Neural cell (in vitro differentiated cells): ENCODE results near the gene MAGEA6. TPM values are rescaled to one million over a fixed set of nuclear protein-coding genes. Genes with fewer than 3 reads are reported as not detected.
"Not testable (repeated sequence)": the region's sequence is repeated elsewhere in the genome, so short reads cannot be mapped to it uniquely, and the experiment has no call there.

ENCODE experiments used
- H2AFZ ChIP-seq: fragments of 200-600, 300-800 bp; sonication (generic), shearing (Covaris generic); 2 replicates; pipeline ENCODE4 v1.6.0; 2014; ENCODE audit warnings: low read depth, mild to moderate bottlenecking, antibody characterized with exemption, low read length, moderate library complexity
- H3F3A ChIP-seq: fragments of 200-600 bp; shearing (Covaris generic); 2 replicates; pipeline ENCODE4 v1.6.1; 2016; ENCODE audit warnings: mild to moderate bottlenecking, moderate library complexity, mixed read lengths, antibody characterized with exemption, low read length; ENCODE audit not compliant: insufficient read depth, poor library complexity, severe bottlenecking
- H3K27ac ChIP-seq: fragments of 200-600, 300-800 bp; sonication (generic), shearing (Covaris generic); 2 replicates; pipeline ENCODE4 v1.5.1; 2014; ENCODE audit warnings: mild to moderate bottlenecking, low read length, moderate library complexity
- H3K27me3 ChIP-seq: fragments of 300-800, 200-600 bp; sonication (generic), shearing (Covaris generic); 2 replicates; pipeline ENCODE4 v1.6.0; 2014; ENCODE audit warnings: mild to moderate bottlenecking, low read depth, low read length, moderate library complexity; ENCODE audit not compliant: insufficient read depth
- H3K36me3 ChIP-seq: fragments of 300-800, 200-600 bp; sonication (generic), shearing (Covaris generic); 2 replicates; pipeline ENCODE4 v1.5.1; 2014; ENCODE audit warnings: mild to moderate bottlenecking, antibody characterized with exemption, low read length, moderate library complexity; ENCODE audit not compliant: insufficient read depth
- H3K4me2 ChIP-seq: fragments of 300-800, 200-600 bp; sonication (generic), shearing (Covaris generic); 2 replicates; pipeline ENCODE4 v1.6.0; 2014; ENCODE audit warnings: mild to moderate bottlenecking, low read length
- H3K4me3 ChIP-seq: fragments of 300-800, 200-600 bp; sonication (generic), shearing (Covaris generic); 2 replicates; pipeline ENCODE4 v1.5.1; 2014; ENCODE audit warnings: mild to moderate bottlenecking, low read length, moderate library complexity
- H3K79me2 ChIP-seq: fragments of 200-600 bp; shearing (Covaris generic); replicated peaks from 2 replicates; pipeline ENCODE4 v1.6.0; 2014; ENCODE audit warnings: mild to moderate bottlenecking, low read length, moderate library complexity; ENCODE audit not compliant: insufficient read depth
- H3K9ac ChIP-seq: fragments of 300-800, 200-600 bp; sonication (generic), shearing (Covaris generic); 2 replicates; pipeline ENCODE4 v1.6.1; 2016; ENCODE audit warnings: mild to moderate bottlenecking, low read length, mixed read lengths
- H3K9me2 ChIP-seq: fragments of 200-600 bp; shearing (Covaris generic); 2 replicates; pipeline ENCODE4 v1.6.1; 2016; ENCODE audit warnings: mild to moderate bottlenecking, low read length, mixed read lengths; ENCODE audit not compliant: insufficient read depth
- H3K9me3 ChIP-seq: fragments of 200-600, 300-800 bp; sonication (generic), shearing (Covaris generic); 2 replicates; pipeline ENCODE4 v1.6.1; 2016; ENCODE audit warnings: mild to moderate bottlenecking, mixed run types, low read length, moderate library complexity, mixed read lengths
- H4K20me1 ChIP-seq: fragments of 200-600 bp; shearing (Covaris generic); 2 replicates; pipeline ENCODE4 v1.6.1; 2016; ENCODE audit warnings: mild to moderate bottlenecking, mixed run types; ENCODE audit not compliant: insufficient read depth
- EP300 ChIP-seq: fragments of 450-650 bp; conservative IDR thresholded peaks from 2 replicates; pipeline ENCODE4 v1.6.1; 2014; ENCODE audit warnings: antibody characterized with exemption, mild to moderate bottlenecking, moderate library complexity; ENCODE audit not compliant: poor library complexity, severe bottlenecking
- EZH2 ChIP-seq: fragments of 200-600, 300-800 bp; shearing (Covaris generic), sonication (generic); IDR thresholded peaks from 2 replicates; pipeline ENCODE4 v1.6.1; 2014; ENCODE audit warnings: antibody characterized with exemption, low read length, borderline replicate concordance, mild to moderate bottlenecking; ENCODE audit not compliant: insufficient read depth, poor library complexity, severe bottlenecking
- MXI1 ChIP-seq: fragments of 450-650 bp; conservative IDR thresholded peaks from 2 replicates; pipeline ENCODE4 v1.6.1; 2014; ENCODE audit warnings: antibody characterized with exemption, mild to moderate bottlenecking; ENCODE audit not compliant: poor library complexity, severe bottlenecking
- POLR2AphosphoS5 ChIP-seq: IDR thresholded peaks from 2 replicates; pipeline ENCODE4 v1.6.1; 2012
- RAD21 ChIP-seq: fragments of 450-650 bp; conservative IDR thresholded peaks from 2 replicates; pipeline ENCODE4 v1.6.1; 2014; ENCODE audit warnings: antibody characterized with exemption, mild to moderate bottlenecking, moderate library complexity
- SMC3 ChIP-seq: fragments of 450-650 bp; conservative IDR thresholded peaks from 2 replicates; pipeline ENCODE4 v1.6.1; 2014; ENCODE audit warnings: antibody characterized with exemption, mild to moderate bottlenecking, moderate library complexity; ENCODE audit not compliant: poor library complexity
- TAF1 ChIP-seq: IDR thresholded peaks from 2 replicates; pipeline ENCODE4 v1.6.1; 2012; ENCODE audit warnings: low read depth
- polyA minus RNA-seq: library from RNA; depleted of rRNA, polyadenylated mRNA; stranded (reverse); fragments of >200 nt; gene quantifications from 2 replicates; pipeline ENCODE4 v1.2.3, GENCODE V29; 2014
- polyA plus RNA-seq: library from polyadenylated mRNA; depleted of rRNA; stranded (reverse); fragments of >200 nt; gene quantifications from 2 replicates; pipeline ENCODE4 v1.2.3, GENCODE V29; 2014
- TF ChIP-seq, protein P1 (sequence below): IDR thresholded peaks from 2 replicates; pipeline ENCODE4 v1.6.1; 2012; ENCODE audit warnings: borderline replicate concordance
- TF ChIP-seq, protein P2 (sequence below): fragments of 450-650 bp; IDR thresholded peaks from 2 replicates; pipeline ENCODE4 v1.5.1; 2014; ENCODE audit warnings: antibody characterized with exemption, mild to moderate bottlenecking, moderate library complexity; ENCODE audit not compliant: poor library complexity, severe bottlenecking

MAGEA6 gene
- not detected in 2 replicates for polyA plus RNA-seq
- polyA minus RNA-seq, result not detected in 2 replicates

GRCh38 chrX:152769549-152770289, at the start of gene MAGEA6:
MAGEA6 (minus strand) TSS chrX:152769689; CDS start chrX:152767650, 2,039 bp downstream.
- H3K9ac ChIP-seq, H4K20me1 ChIP-seq, H3K9me3 ChIP-seq, H3K27ac ChIP-seq, H3K9me2 ChIP-seq, H3K36me3 ChIP-seq, H3K4me2 ChIP-seq, H3F3A ChIP-seq, H3K27me3 ChIP-seq, H3K4me3 ChIP-seq, H3K79me2 ChIP-seq, H2AFZ ChIP-seq: not testable (repeated sequence)

- no peaks in the 10 kb centered on the region for H3K36me3 ChIP-seq
- no peaks in the 10 kb centered on the region for H3K9me2 ChIP-seq
- no peaks in the 10 kb centered on the region for H4K20me1 ChIP-seq
- H3K79me2 ChIP-seq, result no peaks in the 10 kb centered on the region
- peak overlapping the region; percentile 23 for H3K9ac ChIP-seq
- peak overlapping the region; percentile 67 for H3K27ac ChIP-seq
- no peak overlapping the region for H2AFZ ChIP-seq
- no peak overlapping the region for H3K4me2 ChIP-seq
- no peaks in the 10 kb centered on the region for H3F3A ChIP-seq
- no peak for TF ChIP-seq TAF1
- TF ChIP-seq EZH2, result no peak
- TF ChIP-seq MXI1, result no peak
- TF ChIP-seq EP300, result no peak
- TF ChIP-seq SMC3, result no peak
- no peaks in the 10 kb centered on the region for H3K27me3 ChIP-seq
- no peaks in the 10 kb centered on the region for H3K9me3 ChIP-seq
- no peak overlapping the region for H3K4me3 ChIP-seq
Observed at GRCh38 chrX:152819266-152819665, 49.8 kb upstream of the MAGEA6 start.

DNA sequence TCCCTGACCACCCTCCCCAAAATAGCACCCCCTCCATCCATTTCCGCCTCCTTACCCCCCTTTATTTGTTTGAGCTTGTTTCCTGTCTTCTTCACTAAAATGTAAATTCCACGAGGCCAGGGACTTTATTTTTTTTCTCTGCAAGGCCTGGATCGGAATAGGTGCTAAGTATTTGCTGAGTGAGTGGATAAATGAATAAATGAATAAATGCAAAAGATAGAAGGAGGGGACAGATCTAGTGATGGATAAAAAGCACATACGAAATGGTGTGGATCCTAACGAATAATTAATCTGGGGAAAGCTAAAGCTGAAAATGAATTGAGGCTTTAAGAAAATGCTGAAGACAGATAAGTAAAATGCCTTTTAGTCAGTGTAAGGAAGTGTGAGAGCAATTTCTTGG, 48.9 kb upstream of the MAGEA6 start:
- Histone ChIP-seq H3K27ac (peak overlapping the region; percentile 67), H3K9me3 (no peaks in the 10 kb centered on the region), H3F3A (no peaks in the 10 kb centered on the region), H3K9ac (peak overlapping the region; percentile 16), H3K79me2 (no peaks in the 10 kb centered on the region), H4K20me1 (no peaks in the 10 kb centered on the region), H3K4me3 (no peak overlapping the region), H2AFZ (no peak overlapping the region), H3K27me3 (no peaks in the 10 kb centered on the region), H3K36me3 (no peaks in the 10 kb centered on the region), H3K9me2 (no peaks in the 10 kb centered on the region), H3K4me2 (no peak overlapping the region)
- TF ChIP-seq SMC3, result no peak
- no peak for TF ChIP-seq RAD21
- TF ChIP-seq POLR2AphosphoS5, result no peak
- TF ChIP-seq EZH2, result no peak
- TF ChIP-seq MXI1, result no peak
- TF ChIP-seq EP300, result no peak
- TF ChIP-seq, protein P1, sequence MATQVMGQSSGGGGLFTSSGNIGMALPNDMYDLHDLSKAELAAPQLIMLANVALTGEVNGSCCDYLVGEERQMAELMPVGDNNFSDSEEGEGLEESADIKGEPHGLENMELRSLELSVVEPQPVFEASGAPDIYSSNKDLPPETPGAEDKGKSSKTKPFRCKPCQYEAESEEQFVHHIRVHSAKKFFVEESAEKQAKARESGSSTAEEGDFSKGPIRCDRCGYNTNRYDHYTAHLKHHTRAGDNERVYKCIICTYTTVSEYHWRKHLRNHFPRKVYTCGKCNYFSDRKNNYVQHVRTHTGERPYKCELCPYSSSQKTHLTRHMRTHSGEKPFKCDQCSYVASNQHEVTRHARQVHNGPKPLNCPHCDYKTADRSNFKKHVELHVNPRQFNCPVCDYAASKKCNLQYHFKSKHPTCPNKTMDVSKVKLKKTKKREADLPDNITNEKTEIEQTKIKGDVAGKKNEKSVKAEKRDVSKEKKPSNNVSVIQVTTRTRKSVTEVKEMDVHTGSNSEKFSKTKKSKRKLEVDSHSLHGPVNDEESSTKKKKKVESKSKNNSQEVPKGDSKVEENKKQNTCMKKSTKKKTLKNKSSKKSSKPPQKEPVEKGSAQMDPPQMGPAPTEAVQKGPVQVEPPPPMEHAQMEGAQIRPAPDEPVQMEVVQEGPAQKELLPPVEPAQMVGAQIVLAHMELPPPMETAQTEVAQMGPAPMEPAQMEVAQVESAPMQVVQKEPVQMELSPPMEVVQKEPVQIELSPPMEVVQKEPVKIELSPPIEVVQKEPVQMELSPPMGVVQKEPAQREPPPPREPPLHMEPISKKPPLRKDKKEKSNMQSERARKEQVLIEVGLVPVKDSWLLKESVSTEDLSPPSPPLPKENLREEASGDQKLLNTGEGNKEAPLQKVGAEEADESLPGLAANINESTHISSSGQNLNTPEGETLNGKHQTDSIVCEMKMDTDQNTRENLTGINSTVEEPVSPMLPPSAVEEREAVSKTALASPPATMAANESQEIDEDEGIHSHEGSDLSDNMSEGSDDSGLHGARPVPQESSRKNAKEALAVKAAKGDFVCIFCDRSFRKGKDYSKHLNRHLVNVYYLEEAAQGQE, result no peak
- TF ChIP-seq, protein P2, sequence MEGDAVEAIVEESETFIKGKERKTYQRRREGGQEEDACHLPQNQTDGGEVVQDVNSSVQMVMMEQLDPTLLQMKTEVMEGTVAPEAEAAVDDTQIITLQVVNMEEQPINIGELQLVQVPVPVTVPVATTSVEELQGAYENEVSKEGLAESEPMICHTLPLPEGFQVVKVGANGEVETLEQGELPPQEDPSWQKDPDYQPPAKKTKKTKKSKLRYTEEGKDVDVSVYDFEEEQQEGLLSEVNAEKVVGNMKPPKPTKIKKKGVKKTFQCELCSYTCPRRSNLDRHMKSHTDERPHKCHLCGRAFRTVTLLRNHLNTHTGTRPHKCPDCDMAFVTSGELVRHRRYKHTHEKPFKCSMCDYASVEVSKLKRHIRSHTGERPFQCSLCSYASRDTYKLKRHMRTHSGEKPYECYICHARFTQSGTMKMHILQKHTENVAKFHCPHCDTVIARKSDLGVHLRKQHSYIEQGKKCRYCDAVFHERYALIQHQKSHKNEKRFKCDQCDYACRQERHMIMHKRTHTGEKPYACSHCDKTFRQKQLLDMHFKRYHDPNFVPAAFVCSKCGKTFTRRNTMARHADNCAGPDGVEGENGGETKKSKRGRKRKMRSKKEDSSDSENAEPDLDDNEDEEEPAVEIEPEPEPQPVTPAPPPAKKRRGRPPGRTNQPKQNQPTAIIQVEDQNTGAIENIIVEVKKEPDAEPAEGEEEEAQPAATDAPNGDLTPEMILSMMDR, result no peak
- no peak for TF ChIP-seq TAF1
